Measurements from ENCODE around the gene MARCHF3.

DNA sequence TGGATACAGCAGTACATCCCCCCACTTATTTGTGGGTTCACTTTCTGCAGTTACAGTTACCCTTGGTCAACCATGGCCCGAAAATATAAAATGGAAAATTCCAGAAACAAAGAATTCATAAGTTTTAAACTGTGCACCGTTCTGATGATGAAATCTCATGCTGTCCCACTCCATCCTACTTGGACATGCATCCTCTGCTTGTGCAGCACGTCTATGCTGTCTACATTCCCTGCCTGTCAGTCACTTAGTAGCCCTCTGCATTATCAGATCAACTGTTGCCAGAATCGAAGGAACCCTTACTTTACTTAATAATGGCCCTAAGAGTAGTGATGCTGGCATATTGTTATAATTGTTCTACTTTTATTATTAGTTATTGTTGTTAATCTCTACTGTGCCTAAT, 14.6 kb downstream of the MARCHF3 start:
- TF ChIP-seq, protein P1, sequence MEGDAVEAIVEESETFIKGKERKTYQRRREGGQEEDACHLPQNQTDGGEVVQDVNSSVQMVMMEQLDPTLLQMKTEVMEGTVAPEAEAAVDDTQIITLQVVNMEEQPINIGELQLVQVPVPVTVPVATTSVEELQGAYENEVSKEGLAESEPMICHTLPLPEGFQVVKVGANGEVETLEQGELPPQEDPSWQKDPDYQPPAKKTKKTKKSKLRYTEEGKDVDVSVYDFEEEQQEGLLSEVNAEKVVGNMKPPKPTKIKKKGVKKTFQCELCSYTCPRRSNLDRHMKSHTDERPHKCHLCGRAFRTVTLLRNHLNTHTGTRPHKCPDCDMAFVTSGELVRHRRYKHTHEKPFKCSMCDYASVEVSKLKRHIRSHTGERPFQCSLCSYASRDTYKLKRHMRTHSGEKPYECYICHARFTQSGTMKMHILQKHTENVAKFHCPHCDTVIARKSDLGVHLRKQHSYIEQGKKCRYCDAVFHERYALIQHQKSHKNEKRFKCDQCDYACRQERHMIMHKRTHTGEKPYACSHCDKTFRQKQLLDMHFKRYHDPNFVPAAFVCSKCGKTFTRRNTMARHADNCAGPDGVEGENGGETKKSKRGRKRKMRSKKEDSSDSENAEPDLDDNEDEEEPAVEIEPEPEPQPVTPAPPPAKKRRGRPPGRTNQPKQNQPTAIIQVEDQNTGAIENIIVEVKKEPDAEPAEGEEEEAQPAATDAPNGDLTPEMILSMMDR (conservative IDR thresholded peaks at IDR 0.05; ENCODE audit: low read depth, low read length), result no peak
- TF ChIP-seq EZH2 (IDR thresholded peaks at IDR 0.05; ENCODE audit: borderline replicate concordance, low read depth, low read length, poor library complexity, severe bottlenecking), result no peak

Data from A673 (cell line).